HEK293 (cell line): ENCODE measurements around the gene NPR2.

Source experiments
- CTCF ChIA-PET: fragments of 350-600 bp; formaldehyde crosslinking; extraction: SDS; loops from one replicate; lab custom pipeline; 2021; ENCODE audit warnings: antibody characterized with exemption; lab: Yijun Ruan, JAX
- POLR2A ChIA-PET: fragments of 300-600 bp; formaldehyde crosslinking; extraction: SDS; loops from one replicate; lab custom pipeline; 2020; ENCODE audit warnings: antibody characterized with exemption, inconsistent platforms; lab: Yijun Ruan, JAX
- H3K27ac ChIP-seq: fragments of 200-500 bp; sonication (Bioruptor generic); 2 replicates; pipeline ENCODE4 v1.5.1; 2014; ENCODE audit warnings: low read depth, low read length, control low read depth, inconsistent platforms; ENCODE audit errors: extremely low read depth
- H3K36me3 ChIP-seq, 2 experiments: fragments of 200-500 bp in 1 of 2; sonication (Bioruptor generic) in 1 of 2; 1 replicate in 1 of 2; 2 replicates in 1 of 2; pipeline ENCODE4 v1.5.1; 2014 to 2017; ENCODE audit warnings: inconsistent platforms in 2 of 2, low read length in 2 of 2; ENCODE audit not compliant: control insufficient read depth in 2 of 2, insufficient read depth in 1 of 2
- H3K4me1 ChIP-seq: fragments of 200-500 bp; sonication (Bioruptor generic); 2 replicates; pipeline ENCODE4 v1.5.1; 2014; ENCODE audit warnings: mild to moderate bottlenecking, low read length, inconsistent platforms; ENCODE audit not compliant: control insufficient read depth, insufficient read depth
- H3K4me3 ChIP-seq: 2 replicates; pipeline ENCODE4 v1.5.1; 2011; ENCODE audit warnings: low read depth, mild to moderate bottlenecking, control low read depth, low read length, moderate library complexity
- H3K9me3 ChIP-seq: fragments of 200-500 bp; sonication (Bioruptor generic); 2 replicates; pipeline ENCODE4 v1.5.1; 2014; ENCODE audit warnings: low read depth, low read length, inconsistent platforms; ENCODE audit not compliant: control insufficient read depth, insufficient read depth
- BCL11B ChIP-seq: fragments of 450-650 bp; formaldehyde crosslinking; IDR thresholded peaks from 2 replicates; pipeline ENCODE4 v1.5.1; 2016; ENCODE audit warnings: low read depth, missing biosample characterization, missing genetic modification characterization
- ELK4 ChIP-seq: IDR thresholded peaks from 2 replicates; pipeline ENCODE4 v1.6.1; 2011; ENCODE audit warnings: mild to moderate bottlenecking, low read depth, low read length, borderline replicate concordance
- INSM2 ChIP-seq: fragments of 450-650 bp; formaldehyde crosslinking; IDR thresholded peaks from 2 replicates; pipeline ENCODE4 v1.5.1; 2016; ENCODE audit warnings: missing biosample characterization, missing genetic modification characterization
- PRDM6 ChIP-seq: fragments of 450-650 bp; formaldehyde crosslinking; IDR thresholded peaks from 2 replicates; pipeline ENCODE4 v1.5.1; 2017; ENCODE audit warnings: missing biosample characterization, missing genetic modification characterization
- SETDB1 ChIP-seq: IDR thresholded peaks from one replicate; pipeline ENCODE4 v1.6.1; 2017; ENCODE audit warnings: mild to moderate bottlenecking, low read length, moderate library complexity, mixed read lengths; ENCODE audit not compliant: insufficient read length
- YY1 ChIP-seq: fragments of 450-650 bp; formaldehyde crosslinking; IDR thresholded peaks from 2 replicates; pipeline ENCODE4 v1.5.1; 2018; ENCODE audit warnings: missing biosample characterization, missing genetic modification characterization
- ZBTB21 ChIP-seq: fragments of 450-650 bp; formaldehyde crosslinking; IDR thresholded peaks from 2 replicates; pipeline ENCODE4 v1.5.1; 2017; ENCODE audit warnings: missing biosample characterization, missing genetic modification characterization
- ZBTB26 ChIP-seq: fragments of 450-650 bp; formaldehyde crosslinking; optimal IDR thresholded peaks from 2 replicates; pipeline ENCODE3; 2016; ENCODE audit warnings: missing biosample characterization, mild to moderate bottlenecking, missing genetic modification characterization
- ZBTB48 ChIP-seq: fragments of 450-650 bp; formaldehyde crosslinking; IDR thresholded peaks from 2 replicates; pipeline ENCODE4 v1.5.1; 2016; ENCODE audit warnings: missing biosample characterization, missing genetic modification characterization
- ZFP37 ChIP-seq: fragments of 450-650 bp; formaldehyde crosslinking; IDR thresholded peaks from 2 replicates; pipeline ENCODE4 v1.5.1; 2016; ENCODE audit warnings: missing biosample characterization, missing genetic modification characterization
- ZNF350 ChIP-seq: fragments of 450-650 bp; formaldehyde crosslinking; IDR thresholded peaks from 2 replicates; pipeline ENCODE4 v1.5.0; 2017; ENCODE audit warnings: missing biosample characterization, mild to moderate bottlenecking, missing genetic modification characterization
- ZNF354C ChIP-seq: fragments of 450-650 bp; formaldehyde crosslinking; IDR thresholded peaks from 2 replicates; pipeline ENCODE4 v1.5.1; 2016; ENCODE audit warnings: missing biosample characterization, missing genetic modification characterization, low read depth, borderline replicate concordance
- ZNF362 ChIP-seq: fragments of 450-650 bp; formaldehyde crosslinking; IDR thresholded peaks from 2 replicates; pipeline ENCODE4 v1.5.1; 2016; ENCODE audit warnings: missing biosample characterization, missing genetic modification characterization
- ZNF398 ChIP-seq: fragments of 450-650 bp; formaldehyde crosslinking; IDR thresholded peaks from 2 replicates; pipeline ENCODE4 v1.5.1; 2017; ENCODE audit warnings: missing biosample characterization, missing genetic modification characterization
- ZNF404 ChIP-seq: fragments of 450-650 bp; formaldehyde crosslinking; IDR thresholded peaks from 2 replicates; pipeline ENCODE4 v1.5.1; 2017; ENCODE audit warnings: missing biosample characterization, missing genetic modification characterization
- ZNF624 ChIP-seq: fragments of 450-650 bp; formaldehyde crosslinking; IDR thresholded peaks from 2 replicates; pipeline ENCODE4 v1.5.1; 2017; ENCODE audit warnings: missing biosample characterization, missing genetic modification characterization
- ZNF658 ChIP-seq: fragments of 450-650 bp; formaldehyde crosslinking; IDR thresholded peaks from 2 replicates; pipeline ENCODE4; 2016; ENCODE audit warnings: missing biosample characterization, missing genetic modification characterization
- ZNF664 ChIP-seq: fragments of 450-650 bp; formaldehyde crosslinking; IDR thresholded peaks from 2 replicates; pipeline ENCODE4 v1.5.1; 2016; ENCODE audit warnings: missing biosample characterization, missing genetic modification characterization
- ZNF785 ChIP-seq: fragments of 450-650 bp; formaldehyde crosslinking; IDR thresholded peaks from 2 replicates; pipeline ENCODE4 v1.5.1; 2016; ENCODE audit warnings: missing biosample characterization, missing genetic modification characterization
- ZSCAN30 ChIP-seq: fragments of 450-650 bp; IDR thresholded peaks from 2 replicates; pipeline ENCODE4 v1.5.1; 2018; ENCODE audit warnings: missing biosample characterization, mild to moderate bottlenecking, missing genetic modification characterization, moderate library complexity

NPR2 gene

GRCh38 chr9:35767458-35767857, 23.9 kb upstream of the NPR2 start (continued):
- no peak for TF ChIP-seq ZFP37 (tag by site-specific recombination)

GRCh38 chr9:35769763-35770162, 21.6 kb upstream of the NPR2 start:
- ChIA-PET POLR2A (interaction anchor here (1.3 kb wide), 1 partner anchor 9 kb away, joined by 4 read pairs; no protein-coding TSS in a partner anchor), CTCF (interaction anchor here (0.7 to 1.5 kb wide), 5 partner anchors 12 to 217 kb away, joined by 3 to 9 read pairs (median 3); no protein-coding TSS in a partner anchor)
- H3K36me3 ChIP-seq: no peaks in the 10 kb centered on the region
- H3K9me3 ChIP-seq: no peaks in the 10 kb centered on the region
- H3K4me3 ChIP-seq: no peak overlapping the region
- TF ChIP-seq YY1: no peak
- TF ChIP-seq ZNF354C (tag by site-specific recombination): no peak
- no peak for TF ChIP-seq ZNF624 (tag by site-specific recombination)
- no peak for TF ChIP-seq ZNF658 (tag by site-specific recombination)
- TF ChIP-seq ZNF362 (tag by site-specific recombination): no peak
- TF ChIP-seq ZBTB21 (tag by site-specific recombination): no peak
- TF ChIP-seq SETDB1: no peak
- no peak for TF ChIP-seq PRDM6 (tag by site-specific recombination)
- no peak for TF ChIP-seq ZSCAN30 (tag by site-specific recombination)
- TF ChIP-seq ZNF350 (tag by site-specific recombination): no peak
- TF ChIP-seq ZNF664: no peak
- TF ChIP-seq ELK4: no peak
- TF ChIP-seq BCL11B (tag by site-specific recombination): no peak
- no peak for TF ChIP-seq ZNF404
- no peak for TF ChIP-seq ZBTB26
- no peak for TF ChIP-seq ZNF785 (tag by site-specific recombination)
- TF ChIP-seq ZNF398 (tag by site-specific recombination): no peak
- TF ChIP-seq ZBTB48: no peak
- TF ChIP-seq INSM2 (tag by site-specific recombination): no peak
- peaks cover 15% of the 10 kb centered on the region for H3K4me1 ChIP-seq
- no peak overlapping the region for H3K27ac ChIP-seq
